PFSK-1 (cell line): ENCODE measurements around the gene PGM3.

Experiments used
- FOXP2 ChIP-seq: optimal IDR thresholded peaks from 2 replicates; pipeline ENCODE3; 2011; ENCODE audit warnings: borderline replicate concordance, control low read depth, inconsistent platforms; ENCODE audit not compliant: insufficient read depth; ENCODE audit errors: extremely low read length, extremely low read depth
- POLR2AphosphoS5 ChIP-seq: IDR thresholded peaks from 2 replicates; pipeline ENCODE4 v1.6.1; 2012; ENCODE audit warnings: low read depth, mild to moderate bottlenecking, control low read depth, low read length, moderate library complexity
- REST ChIP-seq, 2 experiments: IDR thresholded peaks; 2 replicates each; pipeline versions ENCODE4 v1.6.1 to v1.8.0; 2011 to 2012; ENCODE audit warnings: low read depth in 2 of 2, low read length in 2 of 2, control low read depth in 1 of 2, inconsistent platforms in 1 of 2, mild to moderate bottlenecking in 1 of 2, moderate library complexity in 1 of 2; ENCODE audit not compliant: insufficient read depth in 1 of 2
- SIN3A ChIP-seq: IDR thresholded peaks from 2 replicates; pipeline ENCODE4 v1.6.1; 2012; ENCODE audit warnings: mild to moderate bottlenecking, low read length, moderate library complexity, borderline replicate concordance; ENCODE audit not compliant: insufficient read depth
- TAF1 ChIP-seq: IDR thresholded peaks from 2 replicates; pipeline ENCODE4 v1.6.1; 2012; ENCODE audit warnings: low read length, control low read depth, borderline replicate concordance; ENCODE audit not compliant: insufficient read depth

- no peak for TF ChIP-seq TAF1
- TF ChIP-seq POLR2AphosphoS5 = no peak
- no peak for TF ChIP-seq SIN3A
- TF ChIP-seq REST (IDR thresholded peaks at IDR 0.05; ENCODE audit: insufficient read depth in 1 of 2, low read depth in 2 of 2, low read length in 2 of 2) = no peak
- TF ChIP-seq FOXP2 = no peak
Observed at GRCh38 chr6:83168556-83168955, 24.5 kb downstream of the PGM3 start.
